HG03565 (cell line): ENCODE measurements around the gene TRIM46.
A peak's percentile ranks its signal among the peaks of the same experiment; 100 is the strongest.
"Not testable (repeated sequence)": the region's sequence is repeated elsewhere in the genome, so short reads cannot be mapped to it uniquely, and the experiment has no call there.

Source experiments
- ATAC-seq: cut with Tn5 transposase; IDR thresholded peaks from one replicate; pipeline ENCODE4 v1.9.1; 2021; ENCODE audit warnings: mild to moderate bottlenecking, moderate library complexity; ENCODE audit not compliant: unreplicated experiment

TRIM46 gene

GRCh38 chr1:155225404-155225759 is 51.7 kb downstream of the TRIM46 start:
- ATAC-seq, result not testable (repeated sequence)

GRCh38 chr1:155226188-155226909 is 52.7 kb downstream of the TRIM46 start:
- ATAC-seq, result no peak

GRCh38 chr1:155226910-155227260 is 53.2 kb downstream of the TRIM46 start:
- ATAC-seq, result no peak

GRCh38 chr1:155227261-155228095 is 53.8 kb downstream of the TRIM46 start:
- ATAC-seq, result peak; percentile 90

DNA sequence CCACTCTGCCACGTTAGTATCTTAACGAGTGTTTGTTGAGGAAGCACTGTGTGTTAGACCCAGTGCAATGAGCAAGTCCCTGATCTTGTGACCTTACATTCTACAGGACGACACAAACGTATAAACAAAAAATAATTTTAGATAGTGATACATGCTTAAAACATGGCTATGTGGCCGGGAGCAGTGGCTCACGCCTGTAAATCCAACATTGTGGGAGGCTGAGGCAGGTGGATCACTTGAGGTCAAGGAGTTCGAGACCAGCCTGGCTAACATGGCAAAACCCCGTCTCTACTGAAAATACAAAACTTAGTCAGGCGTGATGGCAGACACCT is 54.4 kb downstream of the TRIM46 start:
- no peak for ATAC-seq

DNA sequence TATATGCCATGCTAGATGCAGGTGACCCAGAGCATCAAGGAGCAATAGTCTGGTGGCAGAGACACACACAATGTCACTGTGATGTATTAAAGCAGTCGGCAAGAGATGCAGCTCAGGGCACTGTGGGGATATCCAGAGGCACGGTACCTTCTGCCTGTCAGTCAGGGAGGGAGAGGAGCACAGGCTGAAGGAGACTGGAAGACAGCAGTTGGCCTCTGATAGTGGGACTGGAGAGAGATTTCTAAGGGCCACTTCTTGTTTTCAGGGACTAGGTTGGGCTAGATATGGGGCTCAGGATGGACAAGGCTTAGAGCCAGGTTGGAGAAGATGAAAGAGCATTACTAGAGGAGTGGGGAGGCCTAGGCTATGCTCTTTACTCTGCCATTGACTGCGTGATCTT is 57.7 kb downstream of the TRIM46 start:
- ATAC-seq, result not testable (repeated sequence)

- ATAC-seq, result not testable (repeated sequence)
Measured at GRCh38 chr1:155232001-155232978, 58.6 kb downstream of the TRIM46 start.

DNA sequence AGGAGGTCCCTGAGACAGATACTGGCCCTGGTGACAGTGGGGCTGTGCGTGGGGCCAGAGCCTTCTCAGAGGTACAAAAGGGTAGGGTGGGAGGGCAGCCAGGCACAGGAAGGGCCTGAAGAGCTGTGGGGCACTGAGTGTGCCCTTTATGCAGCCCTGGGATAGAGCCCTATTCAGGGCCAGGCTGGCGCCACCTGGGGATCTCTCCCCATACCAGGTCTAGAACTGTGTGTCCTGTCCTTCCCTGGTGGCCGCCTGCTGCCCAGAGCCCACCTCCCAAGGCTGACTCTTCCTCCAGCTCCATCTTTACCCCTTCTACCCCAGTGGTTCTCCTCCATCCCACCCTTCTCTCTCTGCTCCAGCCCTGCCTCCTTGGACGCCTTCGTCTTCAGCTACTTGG is 59.9 kb downstream of the TRIM46 start:
- ATAC-seq, result not testable (repeated sequence)
